OCI-LY7 (cell line): ENCODE measurements around the gene SCN1B.

Source experiments
- EZH2phosphoT487 ChIP-seq: fragments of 200-600 bp; sonication (generic); IDR thresholded peaks from 2 replicates; pipeline ENCODE4 v1.6.1; 2018; ENCODE audit warnings: low read depth, borderline replicate concordance, mild to moderate bottlenecking, mixed run types, antibody characterized with exemption, low read length, moderate library complexity, mixed read lengths
- TF ChIP-seq, protein P1 (sequence below): fragments of 200-600 bp; sonication (generic); conservative IDR thresholded peaks from 2 replicates; pipeline ENCODE4 v1.5.1; 2014; ENCODE audit warnings: mild to moderate bottlenecking, antibody characterized with exemption, low read length, moderate library complexity, mixed read lengths

DNA sequence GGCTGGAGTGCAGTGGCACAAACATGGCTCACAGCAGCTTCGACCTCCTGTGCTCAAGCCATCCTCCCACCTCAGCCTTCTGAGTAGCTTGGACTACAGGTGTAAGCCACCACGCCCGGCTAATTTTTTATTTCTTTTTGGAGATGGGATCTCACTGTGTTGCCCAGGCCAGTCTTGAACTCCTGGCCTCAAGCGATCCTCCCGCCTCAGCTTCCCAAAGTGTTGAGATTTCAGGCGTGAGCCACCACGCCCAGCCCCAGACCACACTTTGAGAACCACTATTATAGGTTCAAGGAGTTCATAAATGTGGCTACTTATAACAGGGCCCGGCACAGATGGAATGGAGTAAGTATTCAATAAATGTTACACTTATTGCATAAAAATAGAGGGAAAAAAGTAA, 3.3 kb upstream of the SCN1B start:
- TF ChIP-seq, protein P1, sequence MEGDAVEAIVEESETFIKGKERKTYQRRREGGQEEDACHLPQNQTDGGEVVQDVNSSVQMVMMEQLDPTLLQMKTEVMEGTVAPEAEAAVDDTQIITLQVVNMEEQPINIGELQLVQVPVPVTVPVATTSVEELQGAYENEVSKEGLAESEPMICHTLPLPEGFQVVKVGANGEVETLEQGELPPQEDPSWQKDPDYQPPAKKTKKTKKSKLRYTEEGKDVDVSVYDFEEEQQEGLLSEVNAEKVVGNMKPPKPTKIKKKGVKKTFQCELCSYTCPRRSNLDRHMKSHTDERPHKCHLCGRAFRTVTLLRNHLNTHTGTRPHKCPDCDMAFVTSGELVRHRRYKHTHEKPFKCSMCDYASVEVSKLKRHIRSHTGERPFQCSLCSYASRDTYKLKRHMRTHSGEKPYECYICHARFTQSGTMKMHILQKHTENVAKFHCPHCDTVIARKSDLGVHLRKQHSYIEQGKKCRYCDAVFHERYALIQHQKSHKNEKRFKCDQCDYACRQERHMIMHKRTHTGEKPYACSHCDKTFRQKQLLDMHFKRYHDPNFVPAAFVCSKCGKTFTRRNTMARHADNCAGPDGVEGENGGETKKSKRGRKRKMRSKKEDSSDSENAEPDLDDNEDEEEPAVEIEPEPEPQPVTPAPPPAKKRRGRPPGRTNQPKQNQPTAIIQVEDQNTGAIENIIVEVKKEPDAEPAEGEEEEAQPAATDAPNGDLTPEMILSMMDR, result no peak
- TF ChIP-seq EZH2phosphoT487, result no peak
